Measurements from ENCODE around the gene ANKRD31. TPM values are rescaled to one million over a fixed set of nuclear protein-coding genes. Genes with fewer than 3 reads are reported as not detected.

ANKRD31 gene
- total RNA-seq, 1 experiment from 2014 or later = 0.11 TPM

- WGBS (ENCODE audit: extremely low coverage, insufficient read length, low lambda C conversion rate) = no CpG with 5 or more reads among the region's 4 CpGs
- no peak for DNase-seq
- Histone ChIP-seq H3K56ac (ENCODE audit: insufficient read length, low read depth, low read length) (no peak overlapping the region), H4K91ac (ENCODE audit: insufficient read length, low read depth, low read length) (no peak overlapping the region), H3K79me2 (ENCODE audit: insufficient read depth, low read length) (no peaks in the 10 kb centered on the region), H2BK15ac (ENCODE audit: low read depth, low read length) (no peak overlapping the region), H3T11ph (ENCODE audit: low read length) (no peak overlapping the region), H3K18ac (ENCODE audit: insufficient read length, low read depth, low read length) (no peak overlapping the region), H3K9me3 (ENCODE audit: control insufficient read depth, low read depth, low read length) (no peaks in the 10 kb centered on the region), H3K79me1 (ENCODE audit: insufficient read depth, low read depth, low read length, poor library complexity, severe bottlenecking) (no peaks in the 10 kb centered on the region), H4K8ac (replicated peaks; ENCODE audit: insufficient read length, low read depth, low read length) (no peak overlapping the region), H2BK120ac (ENCODE audit: low read depth, low read length, poor library complexity, severe bottlenecking) (no peak overlapping the region), H2BK5ac (ENCODE audit: insufficient read length, low read length) (no peak overlapping the region), H2AFZ (ENCODE audit: low read length) (no peak overlapping the region), H3K14ac (ENCODE audit: insufficient read depth, low read length) (no peak overlapping the region), H3K27ac (ENCODE audit: insufficient read length, low read depth, low read length) (no peak overlapping the region), H3K4me1 (ENCODE audit: insufficient read depth, low read length) (no peaks in the 10 kb centered on the region), H3K9ac (ENCODE audit: extremely low read depth, insufficient read length, low read length) (no peak overlapping the region), H4K5ac (ENCODE audit: insufficient read length, low read depth, low read length) (no peak overlapping the region), H4K20me1 (ENCODE audit: control insufficient read depth, insufficient read depth, insufficient read length) (no peaks in the 10 kb centered on the region), H2AK5ac (ENCODE audit: insufficient read length, low read length) (no peak overlapping the region), H3K23ac (ENCODE audit: insufficient read length, low read depth, low read length) (no peak overlapping the region), H3K4ac (ENCODE audit: low read depth, low read length) (no peak overlapping the region), H3K27me3 (ENCODE audit: insufficient read depth, low read length) (no peaks in the 10 kb centered on the region), H3K23me2 (ENCODE audit: insufficient read length, low read depth, low read length, poor library complexity, severe bottlenecking) (no peaks in the 10 kb centered on the region), H2BK12ac (ENCODE audit: insufficient read length, low read depth, low read length) (no peak overlapping the region), H3K4me2 (ENCODE audit: insufficient read depth, insufficient read length, low read length) (no peak overlapping the region), H2BK20ac (ENCODE audit: low read depth, low read length, poor library complexity, severe bottlenecking) (no peak overlapping the region)
- Mint-ChIP-seq H3K27me3 (ENCODE audit: low read depth) (no peaks in the 10 kb centered on the region), H3K4me1 (no peaks in the 10 kb centered on the region; a peak in 1 of 4 replicates), H3K9me3 (peaks cover 8 to 9% of the 10 kb centered on the region in 2 experiments; a peak in 4 of 5 replicates), H3K36me3 (ENCODE audit: insufficient read depth in 1 of 3, low read depth in 3 of 3) (peaks cover 3 to 11% (median 5%) of the 10 kb centered on the region in 3 experiments; a peak in 3 of 7 replicates), H3K27ac (no peak overlapping the region), H3K4me3 (no peak overlapping the region)
- no peak for TF ChIP-seq CTCF (conservative IDR thresholded peaks at IDR 0.05)
Measured at GRCh38 chr5:75214928-75215327, 21.8 kb downstream of the ANKRD31 start.
